ENCODE data around the gene TMEM220.

DNA sequence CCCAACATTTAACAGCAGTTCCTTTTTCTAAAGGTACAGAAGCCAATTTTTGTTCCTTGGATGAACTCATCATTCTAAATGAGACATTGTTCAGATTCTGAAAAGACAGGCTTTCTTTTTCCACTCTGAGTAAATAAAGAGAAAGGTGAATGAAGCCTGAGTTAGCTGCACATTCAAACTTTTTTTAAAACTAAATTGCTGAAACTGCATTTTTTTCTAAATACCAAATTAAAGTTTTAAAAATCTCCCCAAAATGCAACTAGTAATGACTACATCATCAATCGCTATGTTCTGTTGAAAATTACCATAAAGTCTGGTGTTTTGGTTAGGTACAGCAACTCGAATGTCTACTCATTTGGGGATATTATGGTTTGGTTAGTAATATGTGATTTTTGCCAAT is 42.3 kb downstream of the TMEM220 start:
- TF ChIP-seq, protein P1, sequence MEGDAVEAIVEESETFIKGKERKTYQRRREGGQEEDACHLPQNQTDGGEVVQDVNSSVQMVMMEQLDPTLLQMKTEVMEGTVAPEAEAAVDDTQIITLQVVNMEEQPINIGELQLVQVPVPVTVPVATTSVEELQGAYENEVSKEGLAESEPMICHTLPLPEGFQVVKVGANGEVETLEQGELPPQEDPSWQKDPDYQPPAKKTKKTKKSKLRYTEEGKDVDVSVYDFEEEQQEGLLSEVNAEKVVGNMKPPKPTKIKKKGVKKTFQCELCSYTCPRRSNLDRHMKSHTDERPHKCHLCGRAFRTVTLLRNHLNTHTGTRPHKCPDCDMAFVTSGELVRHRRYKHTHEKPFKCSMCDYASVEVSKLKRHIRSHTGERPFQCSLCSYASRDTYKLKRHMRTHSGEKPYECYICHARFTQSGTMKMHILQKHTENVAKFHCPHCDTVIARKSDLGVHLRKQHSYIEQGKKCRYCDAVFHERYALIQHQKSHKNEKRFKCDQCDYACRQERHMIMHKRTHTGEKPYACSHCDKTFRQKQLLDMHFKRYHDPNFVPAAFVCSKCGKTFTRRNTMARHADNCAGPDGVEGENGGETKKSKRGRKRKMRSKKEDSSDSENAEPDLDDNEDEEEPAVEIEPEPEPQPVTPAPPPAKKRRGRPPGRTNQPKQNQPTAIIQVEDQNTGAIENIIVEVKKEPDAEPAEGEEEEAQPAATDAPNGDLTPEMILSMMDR (conservative IDR thresholded peaks at IDR 0.05; ENCODE audit: low read length), result no peak
- TF ChIP-seq EZH2phosphoT487 (IDR thresholded peaks at IDR 0.05; ENCODE audit: borderline replicate concordance), result no peak
